Gastrocnemius medialis (tissue), 4 donors: ENCODE measurements around the gene CBX2. TPM values are rescaled to one million over a fixed set of nuclear protein-coding genes. Genes with fewer than 3 reads are reported as not detected.

ENCODE experiments used
- ATAC-seq, 2 donors: fragments of 150-250 bp; one replicate each; pipeline ENCODE4 v1.9.1; 2016
- DNase-seq, 2 donors: peaks; one replicate each; pipeline ENCODE4 v3.0.0-alpha.2; 2019
- H3K27ac ChIP-seq, 4 donors: fragments of 200-600 bp; sonication (generic); 1 replicate in 1 of 4; 2 replicates in 3 of 4; pipeline ENCODE4 v1.5.1; 2016 to 2018; ENCODE audit warnings: mild to moderate bottlenecking in 2 of 4, moderate library complexity in 1 of 4
- H3K27me3 ChIP-seq, 3 donors: fragments of 200-600 bp; sonication (generic) in 2 of 3; 1 replicate in 1 of 3; 2 replicates in 2 of 3; pipeline versions ENCODE4 v1.5.1 to v1.6.0; 2016 to 2019; ENCODE audit warnings: mild to moderate bottlenecking in 1 of 3, moderate library complexity in 1 of 3
- H3K36me3 ChIP-seq, 2 donors: fragments of 200-600 bp; sonication (generic) in 1 of 2; one replicate each; pipeline ENCODE4 v1.5.1; 2017 to 2018
- H3K4me1 ChIP-seq, 2 donors: fragments of 200-600 bp; sonication (generic) in 1 of 2; one replicate each; pipeline ENCODE4 v1.5.1; 2016 to 2017; ENCODE audit warnings: mild to moderate bottlenecking in 2 of 2
- H3K4me3 ChIP-seq, 4 donors: fragments of 200-600 bp; sonication (generic) in 3 of 4; 1 replicate in 1 of 4; 2 replicates in 3 of 4; pipeline ENCODE4 v1.5.1; 2016 to 2019; ENCODE audit warnings: mild to moderate bottlenecking in 2 of 4
- H3K9me3 ChIP-seq, 3 donors: fragments of 200-600 bp; sonication (generic) in 2 of 3; 1 replicate in 1 of 3; 2 replicates in 2 of 3; pipeline ENCODE4 v1.5.1; 2016 to 2019
- CTCF ChIP-seq, 5 experiments: fragments of 450-650 bp in 3 of 5; fragments of 200-600 bp in 2 of 5; sonication (generic) in 2 of 5; IDR thresholded peaks in 4 of 5; conservative IDR thresholded peaks in 1 of 5; 1 replicate in 4 of 5; 2 replicates in 1 of 5; pipeline ENCODE4 v1.5.1; 2016 to 2019; ENCODE audit warnings: antibody characterized with exemption in 5 of 5, mild to moderate bottlenecking in 3 of 5, moderate library complexity in 3 of 5
- POLR2A ChIP-seq, 2 donors: fragments of 450-650 bp; IDR thresholded peaks; one replicate each; pipeline ENCODE4 v1.6.1; 2017; ENCODE audit warnings: antibody characterized with exemption in 2 of 2, mild to moderate bottlenecking in 2 of 2, moderate library complexity in 2 of 2
- in situ Hi-C, 4 donors: fragments of 200-750 bp; cut with MboI; loops; one replicate each; pipeline versions ENCODE4 v1.15.0 to v1.8.0; 2017; ENCODE audit warnings: low sequenced_read_pairs in 4 of 4
- intact Hi-C: fragments of 100-400 bp; cut with DNase I; formaldehyde crosslinking; loops from one replicate; pipeline ENCODE4 v1.15.1; 2023; ENCODE audit warnings: low total_unique reads
- total RNA-seq, 4 donors: library from RNA; depleted of rRNA; stranded (reverse); fragments of >200 nt; gene quantifications; one replicate each; pipeline versions ENCODE4 v1.1.0 to v1.2.3, GENCODE V29; 2016

CBX2 gene
- total RNA-seq, 4 donors from 2014 or later = 0.13 to 1.1 (median 0.42) TPM; not detected in 1

DNA sequence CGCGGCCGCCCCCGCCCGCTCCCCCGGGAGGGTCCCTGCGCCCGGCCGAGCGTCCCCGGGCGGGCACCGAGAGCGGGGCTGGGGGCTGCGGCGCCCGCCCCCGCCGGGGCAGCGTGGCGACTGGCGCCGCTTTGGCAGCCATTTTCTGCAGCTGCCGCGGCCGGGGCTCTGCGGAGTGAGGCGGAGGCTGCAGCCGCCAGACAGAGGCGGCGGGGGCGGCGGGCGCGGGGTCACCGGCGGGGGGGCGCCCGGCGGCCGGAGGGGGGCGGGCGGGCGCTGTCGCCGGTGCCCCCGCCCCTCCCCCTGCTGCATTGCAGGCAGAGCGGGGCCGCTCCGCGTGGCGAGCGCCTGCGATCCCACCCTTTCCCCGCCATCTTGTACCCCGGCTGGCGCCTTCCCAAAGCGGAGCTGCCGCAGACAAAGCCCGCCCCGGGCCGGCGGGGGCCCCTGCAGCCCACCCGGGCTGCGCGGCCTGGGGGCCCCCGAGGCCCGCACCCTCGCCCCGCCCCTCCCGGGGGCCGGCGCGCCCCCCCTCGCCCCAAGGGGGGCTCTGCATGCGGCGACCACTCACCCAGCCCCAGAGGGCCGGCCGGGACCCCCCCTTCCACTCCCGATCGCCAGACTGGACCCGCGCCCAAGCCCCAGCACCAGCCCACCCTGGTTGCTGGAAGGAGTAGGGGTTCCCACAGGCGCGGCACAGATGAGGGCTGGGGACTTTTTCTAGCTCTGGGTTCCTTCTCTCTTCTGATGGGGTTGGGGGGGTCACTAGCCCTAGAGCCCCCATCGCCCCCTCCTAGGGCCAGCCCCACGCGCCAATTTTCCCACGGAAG lies 35.6 kb downstream of the CBX2 start:
- Histone ChIP-seq H3K27ac (no peak overlapping the region), H3K4me3 (peak overlapping the region in 1 of 4 donors; percentile 16), H3K4me1 (peaks cover 6 to 50% of the 10 kb centered on the region in 2 donors), H3K27me3 (peaks cover 71 to 89% (median 88%) of the 10 kb centered on the region in 3 donors), H3K9me3 (no peaks in the 10 kb centered on the region), H3K36me3 (no peaks in the 10 kb centered on the region)
- in situ Hi-C loops (no loop called here), intact Hi-C loops (no loop called here)
- DNase-seq (no peak), ATAC-seq (no peak)
- TF ChIP-seq POLR2A (IDR thresholded peaks at IDR 0.05) = no peak
- TF ChIP-seq CTCF (IDR thresholded peaks at IDR 0.05 in 4 of 5, conservative IDR thresholded peaks at IDR 0.05 in 1 of 5) = no peak

- TF ChIP-seq POLR2A (IDR thresholded peaks at IDR 0.05) (no peak), CTCF (IDR thresholded peaks at IDR 0.05 in 4 of 5, conservative IDR thresholded peaks at IDR 0.05 in 1 of 5) (no peak)
- in situ Hi-C loops (no loop called here), intact Hi-C loops (no loop called here)
- Histone ChIP-seq H3K36me3 (no peaks in the 10 kb centered on the region), H3K4me1 (peaks cover 6 to 50% of the 10 kb centered on the region in 2 donors), H3K27ac (no peak overlapping the region), H3K27me3 (peaks cover 63 to 81% (median 80%) of the 10 kb centered on the region in 3 donors), H3K4me3 (no peak overlapping the region), H3K9me3 (no peaks in the 10 kb centered on the region)
- no peak for ATAC-seq
- DNase-seq = no peak
Measured at GRCh38 chr17:79814127-79814973, 36.4 kb downstream of the CBX2 start.

DNA sequence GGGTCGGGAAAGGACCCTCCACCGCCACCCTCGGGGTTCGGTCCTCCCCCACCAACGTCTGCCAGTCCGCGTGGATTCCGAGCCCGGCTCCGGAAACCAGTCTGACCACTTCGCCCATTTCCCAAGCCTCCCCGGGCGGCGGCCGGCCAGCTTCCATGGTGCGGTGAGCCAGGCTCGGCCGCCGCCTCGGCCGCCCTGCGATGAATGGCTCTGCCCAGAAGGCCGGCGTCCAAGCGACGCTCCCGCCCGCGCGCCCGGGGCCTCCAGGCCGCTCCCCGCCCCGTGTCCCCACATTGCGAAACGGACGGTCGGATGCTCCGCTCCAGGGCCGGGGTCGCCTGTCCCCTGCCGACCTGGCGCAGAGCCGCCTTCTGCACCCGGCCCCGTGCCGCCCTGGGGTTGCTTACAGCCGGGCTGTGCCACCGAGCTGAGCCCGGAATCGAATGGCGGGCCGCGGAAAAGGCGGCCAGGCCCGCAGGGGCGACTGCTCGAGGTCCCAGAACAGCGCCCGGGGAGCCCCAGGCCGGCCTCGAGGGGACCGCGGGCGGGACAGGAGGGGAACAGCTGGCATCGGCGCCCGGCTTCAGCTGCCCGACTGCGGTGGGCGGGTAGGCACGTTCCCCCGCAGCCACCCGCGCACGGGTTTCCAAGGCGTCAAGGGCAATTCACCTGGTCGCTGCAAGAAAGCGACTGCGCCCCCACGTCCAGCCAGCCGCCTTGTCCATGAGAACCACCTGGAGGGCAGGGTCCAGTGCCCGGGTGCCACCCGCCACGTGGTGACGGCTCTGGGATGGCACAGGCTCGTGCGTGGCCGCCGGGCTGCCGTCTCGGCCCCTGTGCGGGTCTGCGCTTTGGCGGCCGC lies 37.3 kb downstream of the CBX2 start:
- Histone ChIP-seq H3K4me1 (peaks cover 6 to 45% of the 10 kb centered on the region in 2 donors), H3K36me3 (no peaks in the 10 kb centered on the region), H3K27ac (no peak overlapping the region), H3K27me3 (peaks cover 61 to 74% (median 73%) of the 10 kb centered on the region in 3 donors), H3K9me3 (no peaks in the 10 kb centered on the region), H3K4me3 (peak overlapping the region in 1 of 4 donors; percentile 24)
- in situ Hi-C loops = no loop called here
- intact Hi-C loops = no loop called here
- no peak for DNase-seq
- no peak for ATAC-seq
- TF ChIP-seq CTCF (IDR thresholded peaks at IDR 0.05 in 4 of 5, conservative IDR thresholded peaks at IDR 0.05 in 1 of 5) = no peak
- TF ChIP-seq POLR2A (IDR thresholded peaks at IDR 0.05) = no peak

DNA sequence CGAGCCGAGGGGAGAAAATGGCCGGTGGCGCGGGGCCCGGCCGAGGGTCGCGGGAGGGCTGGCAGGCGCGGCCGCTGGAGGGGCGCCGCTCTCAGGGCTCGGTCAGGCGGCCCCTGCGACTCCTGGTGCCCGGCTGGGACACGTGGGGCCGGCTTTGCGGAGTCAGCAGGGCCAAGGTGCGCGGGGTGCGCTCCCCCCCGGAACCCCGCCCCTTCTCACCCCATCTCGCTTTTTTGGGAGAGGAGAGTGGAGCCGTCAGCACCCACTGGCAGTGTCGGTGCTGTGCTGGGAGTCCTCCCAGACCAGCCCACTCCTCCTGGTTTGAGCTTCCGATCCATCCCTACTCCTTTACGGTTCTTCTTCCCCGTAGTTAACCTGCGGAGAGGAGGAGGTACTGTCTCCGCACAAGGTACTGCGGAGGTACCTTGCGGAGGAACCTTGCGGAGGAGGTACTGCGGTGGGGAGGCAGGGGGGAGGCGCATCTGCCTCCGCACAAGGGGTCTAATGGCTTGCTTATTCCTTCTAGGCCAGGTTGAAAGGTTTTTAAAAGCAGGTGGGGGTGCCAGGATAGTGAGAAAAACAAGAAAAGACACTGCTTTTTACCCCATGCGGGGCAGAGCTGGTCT lies 38.0 kb downstream of the CBX2 start:
- Histone ChIP-seq H3K36me3 (no peaks in the 10 kb centered on the region), H3K9me3 (no peaks in the 10 kb centered on the region), H3K4me1 (peaks cover 3 to 37% of the 10 kb centered on the region in 2 donors), H3K27ac (no peak overlapping the region), H3K27me3 (peaks cover 55 to 67% (median 66%) of the 10 kb centered on the region in 3 donors), H3K4me3 (no peak overlapping the region)
- DNase-seq = no peak
- in situ Hi-C loops (no loop called here), intact Hi-C loops (no loop called here)
- TF ChIP-seq POLR2A (IDR thresholded peaks at IDR 0.05) (no peak), CTCF (IDR thresholded peaks at IDR 0.05 in 4 of 5, conservative IDR thresholded peaks at IDR 0.05 in 1 of 5) (no peak)
- no peak for ATAC-seq
